Left colon (tissue), 2 donors: Measurements from ENCODE around the gene MMP23B. TPM values are rescaled to one million over a fixed set of nuclear protein-coding genes. Genes with fewer than 3 reads are reported as not detected.

ENCODE experiments used
- ATAC-seq: fragments of 200-7000 bp; cut with Tn5 transposase; one replicate; pipeline ENCODE4 v1.9.1; 2020; ENCODE audit warnings: mild to moderate bottlenecking, moderate library complexity
- DNase-seq, 2 donors: peaks; one replicate each; pipeline ENCODE4 v3.0.0-alpha.2; 2020
- intact Hi-C, 2 donors: fragments of 100-400 bp; cut with DNase I in 1 of 2; cut with micrococcal nuclease in 1 of 2; formaldehyde crosslinking; loops; one replicate each; pipeline versions ENCODE4 v1.11.2 to v1.14.0; 2022; cut with DNase I, micrococcal nuclease
- total RNA-seq, 2 donors: library from RNA; stranded (reverse); fragmentation: NEBNext Ultra II Directional; extraction: Animal tissue kit (Norgen Biotek cat#: 25700); gene quantifications; one replicate each; pipeline ENCODE4 v1.2.1, GENCODE V29; 2021
- donor health status: DM: no; HTN: no; CAD: no.
- donor health status: DM: yes; HTN: yes; CAD: no.

Gene MMP23B
- total RNA-seq, 2 donors from 2014 or later, result 1.2 to 7.2 TPM

DNA sequence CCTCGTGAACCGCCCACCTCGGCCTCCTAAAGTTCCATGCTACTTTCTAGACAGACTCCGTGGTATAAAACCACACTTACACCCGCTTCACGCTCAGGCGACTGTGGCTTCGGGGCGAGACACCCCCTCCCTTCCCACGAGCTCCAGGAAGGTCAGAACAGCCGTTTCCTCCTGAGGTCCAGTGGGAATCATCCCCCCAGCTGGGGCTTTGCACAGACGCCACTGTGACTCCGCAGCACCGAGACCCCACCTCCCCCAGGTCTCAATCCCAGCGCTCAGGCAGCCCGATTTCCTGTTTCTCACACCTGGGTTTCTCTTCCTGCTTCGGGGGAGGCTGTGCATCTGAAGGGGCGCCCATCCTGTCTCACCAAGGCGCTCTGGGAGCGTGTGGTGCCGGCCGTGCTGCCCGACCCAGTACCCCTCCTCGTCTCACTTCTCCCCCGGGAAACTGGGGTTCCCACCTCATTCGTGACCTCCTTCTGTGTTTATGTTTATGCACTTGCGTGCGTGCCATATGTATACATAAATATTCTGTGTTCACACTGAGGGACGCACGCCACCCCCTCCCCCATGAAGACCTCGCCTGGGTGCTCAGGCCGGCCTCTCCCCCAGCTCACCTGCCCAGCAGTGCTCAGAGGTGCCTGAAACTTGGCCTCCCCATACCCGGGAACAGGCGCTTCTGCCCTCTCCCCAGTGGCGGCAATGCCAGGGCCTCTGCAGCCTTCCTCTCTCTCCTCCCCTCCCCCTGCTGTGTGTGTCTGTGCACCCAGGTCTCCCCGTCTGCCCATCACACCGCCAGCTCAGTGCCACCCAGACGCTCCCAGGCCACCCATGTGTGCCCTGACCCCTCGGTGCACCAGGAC is 46.0 kb downstream of the MMP23B start:
- ATAC-seq (peak; percentile 46), DNase-seq (peak; percentile 38 to 41)
- intact Hi-C loops, result no loop called here

DNA sequence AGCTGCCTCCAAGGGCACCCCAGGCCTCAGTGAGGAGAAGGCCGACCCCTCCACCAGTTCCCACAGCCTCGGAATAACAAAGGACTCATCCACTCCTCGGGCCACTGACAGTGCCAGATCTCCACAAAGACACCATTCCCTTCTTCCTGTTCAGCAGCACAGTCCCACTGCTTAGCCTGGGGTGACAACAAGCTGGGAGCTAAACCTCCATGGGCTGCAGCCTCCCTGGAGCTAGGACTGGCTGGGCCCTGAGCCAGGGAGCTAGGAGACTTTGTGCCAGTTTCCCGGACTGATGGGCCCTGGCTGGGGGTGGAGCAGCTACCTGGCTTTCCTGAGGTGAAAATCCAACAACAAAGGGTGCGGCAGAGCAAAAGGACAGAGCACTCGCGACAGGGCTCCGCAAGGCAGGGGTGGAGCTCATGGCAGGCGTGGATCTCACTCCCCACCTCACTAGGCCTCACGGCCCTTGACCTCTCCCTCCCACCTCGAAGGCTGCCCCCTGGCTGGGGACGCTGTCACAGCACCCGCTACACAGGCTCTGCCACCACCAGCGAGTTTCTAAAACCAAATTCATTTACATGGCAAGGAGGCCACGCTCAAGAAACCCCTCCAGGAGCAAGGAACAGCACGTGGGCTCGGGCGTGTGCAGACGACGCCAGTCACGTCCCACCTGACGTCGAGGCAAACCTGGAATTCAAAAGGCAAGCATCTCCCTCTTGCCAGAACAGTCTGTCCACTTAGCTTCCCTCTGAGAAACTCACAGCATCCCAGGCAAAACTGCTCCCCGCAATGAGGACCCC is 46.8 kb downstream of the MMP23B start:
- intact Hi-C loops, result no loop called here
- DNase-seq (peak; percentile 87 to 91), ATAC-seq (peak; percentile 92)

DNA sequence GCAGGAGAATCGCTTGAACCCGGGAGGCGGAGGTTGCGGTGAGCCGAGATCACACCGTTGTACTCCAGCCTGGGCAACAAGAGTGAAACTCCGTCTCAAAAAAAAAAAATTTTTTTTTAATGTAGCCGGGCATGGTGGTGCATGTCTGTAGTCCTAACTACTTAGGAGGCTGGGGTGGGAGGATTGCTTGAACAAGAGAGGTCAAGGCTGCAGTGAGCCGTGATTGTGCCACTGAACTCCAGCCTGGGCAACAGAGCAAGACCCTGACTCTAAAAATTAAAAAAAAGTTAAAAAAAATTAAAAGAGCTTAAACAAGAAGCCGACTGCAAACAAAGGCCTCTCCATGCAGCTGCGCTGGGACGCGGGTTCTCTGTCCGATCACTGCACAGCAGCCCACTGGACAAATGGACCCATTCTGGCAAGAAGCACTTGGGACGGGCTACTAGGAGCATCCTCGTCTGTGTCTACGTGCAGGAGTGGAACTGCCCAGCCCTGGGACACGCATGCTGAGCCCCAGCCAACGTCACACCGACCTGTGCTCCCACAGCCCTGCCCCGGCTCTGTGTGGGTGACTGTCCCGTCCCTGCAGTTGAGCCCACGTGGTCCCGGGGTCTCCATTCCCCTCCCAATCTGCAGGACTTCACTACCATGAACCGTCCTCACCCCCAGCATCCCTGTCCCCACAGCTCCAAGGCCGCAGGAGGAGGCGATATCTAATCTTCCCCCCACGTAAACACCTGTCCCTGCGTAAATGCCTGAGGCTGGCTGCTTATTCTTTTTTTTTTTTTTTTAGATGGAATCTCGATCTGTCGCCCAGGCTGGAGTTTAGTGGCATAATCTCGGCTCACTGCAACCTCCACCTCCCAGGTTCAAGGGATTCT is 48.3 kb downstream of the MMP23B start:
- intact Hi-C loops, result no loop called here
- DNase-seq (peak in 1 of 2 donors; percentile 24), ATAC-seq (no peak)

DNA sequence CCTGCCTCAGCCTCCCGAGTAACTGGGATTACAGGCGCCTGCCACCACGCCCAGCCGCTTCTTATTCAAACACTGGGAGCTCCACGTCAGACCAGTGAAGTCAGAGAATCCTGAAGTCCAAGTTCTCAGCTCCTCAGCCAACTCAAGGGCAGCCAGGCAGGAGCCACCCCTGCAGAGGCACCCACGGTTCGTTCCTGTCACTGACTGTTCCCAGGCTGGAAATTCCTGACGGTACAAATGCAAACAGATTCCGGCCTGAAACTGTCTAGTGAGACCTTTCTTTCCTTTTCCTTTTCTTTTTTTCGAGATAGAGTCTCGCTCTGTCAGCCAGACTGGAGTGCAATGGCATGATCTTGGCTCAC is 48.9 kb downstream of the MMP23B start:
- intact Hi-C loops, result no loop called here
- DNase-seq (peak; percentile 30 to 46), ATAC-seq (peak; percentile 37)

DNA sequence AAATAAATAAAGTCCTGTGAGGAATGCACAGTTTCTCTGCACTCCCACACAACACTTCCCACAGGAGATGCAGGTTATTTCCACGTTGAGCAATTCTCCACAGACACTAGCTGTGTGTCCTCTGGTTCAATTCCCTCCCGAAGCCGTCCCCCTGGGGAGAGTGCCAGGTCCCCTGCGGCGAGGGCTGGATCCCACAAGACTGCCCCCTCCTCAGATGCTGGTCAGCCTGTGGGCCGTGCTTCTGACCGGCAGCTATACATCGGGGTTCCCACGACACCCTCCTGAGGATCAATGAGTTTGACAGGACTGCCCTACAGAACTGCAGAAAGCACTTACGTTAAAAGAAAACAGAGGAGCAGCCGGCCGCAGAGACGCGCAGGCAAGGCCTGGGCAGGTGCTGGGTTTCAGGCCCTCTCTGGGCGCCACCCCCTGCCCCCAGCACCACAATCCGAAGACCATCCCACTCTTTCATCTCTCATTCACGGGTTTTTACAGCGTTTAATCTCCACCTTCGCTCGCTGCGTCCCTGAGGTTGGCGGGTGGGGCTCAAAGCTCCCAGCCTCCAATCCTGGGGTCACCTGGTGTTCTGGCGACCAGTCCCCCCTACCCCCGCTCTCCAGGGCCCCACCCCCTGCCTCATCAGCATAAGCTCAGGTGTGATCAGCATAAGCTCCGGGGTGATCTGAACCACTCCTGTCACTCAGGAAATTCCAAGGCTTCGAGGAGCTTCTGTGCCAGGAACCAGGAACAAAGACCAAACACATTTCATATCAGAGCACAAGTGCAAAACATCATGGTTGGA is 51.3 kb downstream of the MMP23B start:
- ATAC-seq (no peak), DNase-seq (no peak)

More for the DNA sequence above, 51.3 kb downstream of the MMP23B start:
- intact Hi-C loops, result no loop called here

Other genes starting within 250 kb of the MMP23B start
- gene CCNL2, start 232.8 kb upstream of the MMP23B start, total RNA-seq, result 100 to 1,000 TPM; 115 to 129 TPM
- 10 to 100 TPM; 82.1 to 96.7 TPM for gene MRPL20, start 224.9 kb upstream of the MMP23B start, total RNA-seq
- gene ANKRD65, start 210.9 kb upstream of the MMP23B start, total RNA-seq, result 1 to 10 TPM in 1 of 2 donors, under 1 TPM in 1; 0.76 to 2.7 TPM
- gene VWA1, start 196.5 kb upstream of the MMP23B start, total RNA-seq, result 10 to 100 TPM; 40.1 to 81.5 TPM
- under 1 TPM; 0.49 to 0.87 TPM for gene ATAD3C, start 182.5 kb upstream of the MMP23B start, total RNA-seq
- gene ATAD3B, start 160.4 kb upstream of the MMP23B start, total RNA-seq, result 10 to 100 TPM; 15.2 to 16.4 TPM
- gene ATAD3A, start 120.0 kb upstream of the MMP23B start, total RNA-seq, result 10 to 100 TPM; 20.7 to 29.6 TPM
- 1 to 10 TPM in 1 of 2 donors, under 1 TPM in 1; 0.67 to 2.6 TPM for gene TMEM240, start 91.5 kb upstream of the MMP23B start, total RNA-seq
- 100 to 1,000 TPM; 118 to 130 TPM for gene SSU72, start 57.3 kb upstream of the MMP23B start, total RNA-seq
- 1 to 10 TPM; 3.1 to 3.3 TPM for gene FNDC10, start 32.0 kb upstream of the MMP23B start, total RNA-seq
- 10 to 100 TPM; 84.8 to 86.1 TPM for gene MIB2, start 16.7 kb upstream of the MMP23B start, total RNA-seq
- 10 to 100 TPM; 29.6 to 37.0 TPM for gene CDK11B, start 26.8 kb downstream of the MMP23B start, total RNA-seq
- gene SLC35E2B, start 60.6 kb downstream of the MMP23B start, total RNA-seq, result 10 to 100 TPM; 39.0 to 57.0 TPM
- gene CDK11A, start 92.2 kb downstream of the MMP23B start, total RNA-seq, result 10 to 100 TPM; 66.4 to 72.3 TPM
- gene NADK, start 146.3 kb downstream of the MMP23B start, total RNA-seq, result 100 to 1,000 TPM; 141 to 156 TPM